ENCODE data around the gene CCNE1. TPM values are rescaled to one million over a fixed set of nuclear protein-coding genes. Genes with fewer than 3 reads are reported as not detected.
"Not testable (repeated sequence)": the region's sequence is repeated elsewhere in the genome, so short reads cannot be mapped to it uniquely, and the experiment has no call there.

The CCNE1 gene
- total RNA-seq, 6 experiments from 2014 or later, result 5.6 to 7.0 (median 6.5) TPM

DNA sequence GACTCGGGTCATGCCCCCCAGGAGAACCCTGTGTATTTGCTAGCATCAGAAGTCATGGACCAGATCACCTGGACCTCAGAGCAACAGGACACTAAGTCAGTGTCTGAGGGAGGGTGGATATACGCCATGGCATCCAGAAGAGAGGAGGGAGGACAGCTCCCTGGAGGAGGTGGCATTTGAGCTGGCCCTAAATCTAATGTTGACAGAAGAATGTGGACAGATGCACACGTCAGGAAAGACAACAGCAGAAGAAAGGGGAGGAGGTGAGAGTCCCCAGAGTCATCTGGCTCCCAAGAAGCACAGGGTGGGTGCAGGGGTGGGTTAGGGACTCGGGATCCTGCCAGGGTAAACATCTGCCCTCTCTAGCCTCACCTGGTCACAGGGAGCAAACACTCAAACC lies 24.5 kb upstream of the CCNE1 start:
- peaks cover 8% of the 10 kb centered on the region for H3K27me3 Mint-ChIP-seq (ENCODE audit: insufficient read depth)
- H3K4me3 Mint-ChIP-seq, result no peak overlapping the region
- no peaks in the 10 kb centered on the region for H3K9me3 Mint-ChIP-seq
- no peaks in the 10 kb centered on the region for H3K36me3 Mint-ChIP-seq (ENCODE audit: low read depth)
- H3K4me1 Mint-ChIP-seq (ENCODE audit: low read depth), result no peaks in the 10 kb centered on the region
- TF ChIP-seq, protein P1, sequence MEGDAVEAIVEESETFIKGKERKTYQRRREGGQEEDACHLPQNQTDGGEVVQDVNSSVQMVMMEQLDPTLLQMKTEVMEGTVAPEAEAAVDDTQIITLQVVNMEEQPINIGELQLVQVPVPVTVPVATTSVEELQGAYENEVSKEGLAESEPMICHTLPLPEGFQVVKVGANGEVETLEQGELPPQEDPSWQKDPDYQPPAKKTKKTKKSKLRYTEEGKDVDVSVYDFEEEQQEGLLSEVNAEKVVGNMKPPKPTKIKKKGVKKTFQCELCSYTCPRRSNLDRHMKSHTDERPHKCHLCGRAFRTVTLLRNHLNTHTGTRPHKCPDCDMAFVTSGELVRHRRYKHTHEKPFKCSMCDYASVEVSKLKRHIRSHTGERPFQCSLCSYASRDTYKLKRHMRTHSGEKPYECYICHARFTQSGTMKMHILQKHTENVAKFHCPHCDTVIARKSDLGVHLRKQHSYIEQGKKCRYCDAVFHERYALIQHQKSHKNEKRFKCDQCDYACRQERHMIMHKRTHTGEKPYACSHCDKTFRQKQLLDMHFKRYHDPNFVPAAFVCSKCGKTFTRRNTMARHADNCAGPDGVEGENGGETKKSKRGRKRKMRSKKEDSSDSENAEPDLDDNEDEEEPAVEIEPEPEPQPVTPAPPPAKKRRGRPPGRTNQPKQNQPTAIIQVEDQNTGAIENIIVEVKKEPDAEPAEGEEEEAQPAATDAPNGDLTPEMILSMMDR (IDR thresholded peaks at IDR 0.05), result no peak
- DNase-seq, result no peak
- no peak overlapping the region for H3K27ac Mint-ChIP-seq

DNA sequence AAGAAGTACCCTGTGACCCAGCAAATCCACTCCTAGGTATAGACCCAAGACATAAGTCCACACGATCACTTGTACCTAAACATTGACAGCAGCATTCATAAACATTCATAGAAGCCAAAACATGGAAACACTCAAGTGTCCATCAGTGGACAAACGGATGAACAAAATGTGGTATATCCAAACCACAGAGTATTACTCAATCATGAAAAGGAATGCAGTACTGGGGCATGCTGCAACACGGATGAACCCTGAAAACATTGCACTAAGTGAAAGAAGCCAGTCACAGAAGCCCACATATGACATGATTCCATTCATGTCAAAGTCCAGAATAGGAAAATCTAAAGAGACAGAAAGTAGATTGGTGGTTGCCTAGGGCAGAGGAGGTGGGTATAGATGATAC lies 22.8 kb upstream of the CCNE1 start:
- no peaks in the 10 kb centered on the region for H3K36me3 Mint-ChIP-seq (ENCODE audit: low read depth)
- H3K4me3 Mint-ChIP-seq, result no peak overlapping the region
- no peak for DNase-seq
- no peak overlapping the region for H3K27ac Mint-ChIP-seq
- H3K9me3 Mint-ChIP-seq, result no peaks in the 10 kb centered on the region
- H3K27me3 Mint-ChIP-seq (ENCODE audit: insufficient read depth), result peaks cover 13% of the 10 kb centered on the region; the same call in 1 of the 2 replicates
- TF ChIP-seq, protein P1 (IDR thresholded peaks at IDR 0.05), result no peak
- no peaks in the 10 kb centered on the region for H3K4me1 Mint-ChIP-seq (ENCODE audit: low read depth)

DNA sequence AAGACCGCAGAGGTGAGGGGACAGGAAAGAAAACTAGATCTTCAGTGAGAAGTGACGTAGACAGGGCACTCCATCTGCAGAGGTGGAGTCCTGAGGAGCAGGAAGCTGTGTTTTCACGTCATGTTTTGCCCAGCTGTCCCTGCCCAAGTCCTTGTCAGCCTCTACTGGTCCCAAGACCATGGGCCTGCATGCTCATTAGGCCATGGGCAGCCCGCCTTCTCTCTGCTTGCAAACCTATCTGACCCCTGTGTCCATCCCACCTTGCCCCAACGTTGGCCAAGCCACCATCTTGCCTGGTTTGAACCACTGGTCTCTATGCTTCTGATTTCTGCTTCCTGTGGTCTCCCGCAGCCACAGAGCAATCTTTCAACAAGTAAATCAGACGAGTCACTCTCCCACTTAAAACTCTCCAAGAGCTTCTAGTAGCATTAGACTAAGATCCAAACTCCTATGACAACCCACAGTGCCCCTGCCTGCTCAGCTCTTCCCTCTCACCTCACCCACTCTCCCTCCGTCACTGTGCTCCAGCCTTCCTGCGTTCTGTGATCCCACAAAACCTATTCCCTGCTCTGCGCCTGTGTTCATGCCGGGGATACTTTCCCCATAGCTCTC lies 18.6 kb upstream of the CCNE1 start:
- DNase-seq, result no peak
- Mint-ChIP-seq H3K4me1 (ENCODE audit: low read depth) (no peaks in the 10 kb centered on the region), H3K36me3 (ENCODE audit: low read depth) (no peaks in the 10 kb centered on the region), H3K27me3 (ENCODE audit: insufficient read depth) (peaks cover 21% of the 10 kb centered on the region), H3K4me3 (no peak overlapping the region), H3K27ac (no peak overlapping the region), H3K9me3 (no peaks in the 10 kb centered on the region)
- TF ChIP-seq, protein P1 (IDR thresholded peaks at IDR 0.05), result no peak

DNA sequence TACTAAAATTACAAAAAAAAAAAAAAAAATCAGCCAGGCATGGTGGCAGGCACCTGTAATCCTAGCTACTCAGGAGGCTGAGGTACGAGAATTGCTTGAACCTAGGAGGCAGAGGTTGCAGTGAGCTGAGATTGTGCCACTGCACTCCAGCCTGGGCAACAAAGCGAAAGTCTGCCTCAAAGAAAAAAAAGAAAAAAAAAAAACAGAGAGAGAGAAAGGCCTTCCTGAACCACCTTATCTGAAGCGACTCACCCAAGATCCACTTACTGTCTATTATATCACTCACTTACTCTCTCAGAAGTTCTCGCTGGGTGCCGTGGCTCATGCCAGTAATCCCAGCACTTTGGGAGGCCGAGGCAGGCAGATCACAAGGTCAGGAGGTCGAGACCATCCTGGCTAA lies 17.3 kb upstream of the CCNE1 start:
- H3K4me3 Mint-ChIP-seq; H3K9me3 Mint-ChIP-seq; H3K4me1 Mint-ChIP-seq (ENCODE audit: low read depth); H3K36me3 Mint-ChIP-seq (ENCODE audit: low read depth); DNase-seq; H3K27ac Mint-ChIP-seq: not testable (repeated sequence)
- H3K27me3 Mint-ChIP-seq (ENCODE audit: insufficient read depth), result peaks cover 22% of the 10 kb centered on the region

DNA sequence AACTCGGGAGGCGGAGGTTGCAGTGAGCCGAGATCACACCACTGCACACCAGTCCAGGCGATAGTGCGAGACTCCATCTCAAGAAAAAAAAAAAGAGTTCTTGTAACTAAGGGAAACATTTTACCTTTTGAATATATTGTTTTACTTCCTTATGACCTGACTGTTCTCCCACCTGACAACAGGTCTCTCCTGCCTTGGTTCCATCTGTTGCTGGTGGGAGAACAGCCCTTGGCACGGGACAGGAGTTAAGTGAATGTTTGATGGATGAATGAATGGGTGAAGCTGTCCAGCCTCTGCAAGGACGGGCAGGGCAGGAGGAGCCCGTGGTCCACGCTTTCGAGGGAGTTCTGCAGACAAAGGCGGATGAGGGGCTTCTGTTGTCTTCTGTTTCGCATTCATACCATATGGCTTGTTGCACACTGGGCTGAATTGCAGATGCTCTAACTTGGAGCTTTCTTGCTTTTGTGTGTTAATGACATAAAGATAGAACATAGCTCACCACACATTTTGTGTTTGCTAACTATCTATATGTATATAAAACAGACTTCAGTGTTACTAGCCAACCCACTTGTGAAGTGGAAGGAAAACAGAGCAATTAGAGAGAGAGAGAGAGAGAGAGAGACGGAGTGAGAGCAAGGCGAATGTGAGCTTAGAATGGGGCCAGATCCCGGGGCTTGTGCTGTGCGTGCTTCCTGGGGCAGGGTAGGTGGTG lies 16.2 kb upstream of the CCNE1 start:
- Mint-ChIP-seq H3K9me3 (no peaks in the 10 kb centered on the region), H3K36me3 (ENCODE audit: low read depth) (no peaks in the 10 kb centered on the region), H3K27me3 (ENCODE audit: insufficient read depth) (peaks cover 22% of the 10 kb centered on the region), H3K4me1 (ENCODE audit: low read depth) (peaks cover 7% of the 10 kb centered on the region), H3K27ac (no peak overlapping the region), H3K4me3 (no peak overlapping the region)
- DNase-seq, result no peak
- TF ChIP-seq, protein P1 (IDR thresholded peaks at IDR 0.05), result no peak

DNA sequence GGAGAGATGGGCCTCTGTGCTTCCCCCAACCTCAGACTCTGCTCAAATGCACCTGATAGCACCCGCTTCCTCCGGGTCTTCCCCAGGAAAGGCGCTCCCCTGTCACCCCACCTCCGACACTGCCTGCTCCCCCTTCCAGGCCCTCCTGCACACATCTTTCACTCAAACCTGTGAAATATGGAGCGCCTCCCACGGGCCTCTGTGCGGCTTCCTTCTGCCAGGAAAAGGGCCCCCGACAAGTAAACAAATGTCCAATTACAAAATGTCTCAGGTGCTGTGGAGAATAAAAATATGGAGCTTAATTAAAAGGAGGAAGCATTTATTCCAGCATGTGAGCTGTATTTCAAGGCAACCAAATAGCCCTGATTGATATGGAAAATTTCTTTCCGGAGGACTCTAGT lies 15.6 kb upstream of the CCNE1 start:
- H3K4me3 Mint-ChIP-seq, result no peak overlapping the region
- H3K9me3 Mint-ChIP-seq, result no peaks in the 10 kb centered on the region
- TF ChIP-seq, protein P1 (IDR thresholded peaks at IDR 0.05), result no peak
- H3K36me3 Mint-ChIP-seq (ENCODE audit: low read depth), result no peaks in the 10 kb centered on the region
- DNase-seq, result no peak
- peaks cover 21% of the 10 kb centered on the region for H3K27me3 Mint-ChIP-seq (ENCODE audit: insufficient read depth)
- H3K4me1 Mint-ChIP-seq (ENCODE audit: low read depth), result peaks cover 7% of the 10 kb centered on the region
- H3K27ac Mint-ChIP-seq, result no peak overlapping the region
